Tibial nerve (tissue), 4 donors: ENCODE results near the gene NTSR1.

ENCODE experiments used
- EP300 ChIP-seq, 2 donors: sonication (generic); formaldehyde crosslinking; IDR thresholded peaks; one replicate each; pipeline ENCODE4 v1.6.1; 2017; ENCODE audit warnings: antibody characterized with exemption in 2 of 2, mild to moderate bottlenecking in 1 of 2
- POLR2A ChIP-seq, 2 donors: fragments of 450-650 bp; IDR thresholded peaks; one replicate each; pipeline ENCODE4 v1.6.1; 2017; ENCODE audit warnings: antibody characterized with exemption in 2 of 2, mild to moderate bottlenecking in 2 of 2, moderate library complexity in 2 of 2
- TF ChIP-seq, protein P1 (sequence below), 5 experiments: fragments of 200-600 bp in 3 of 5; fragments of 450-650 bp in 2 of 5; sonication (generic) in 3 of 5; IDR thresholded peaks; one replicate each; pipeline ENCODE4 v1.5.1; 2016 to 2019; ENCODE audit warnings: antibody characterized with exemption in 5 of 5, mild to moderate bottlenecking in 3 of 5, moderate library complexity in 2 of 5

DNA sequence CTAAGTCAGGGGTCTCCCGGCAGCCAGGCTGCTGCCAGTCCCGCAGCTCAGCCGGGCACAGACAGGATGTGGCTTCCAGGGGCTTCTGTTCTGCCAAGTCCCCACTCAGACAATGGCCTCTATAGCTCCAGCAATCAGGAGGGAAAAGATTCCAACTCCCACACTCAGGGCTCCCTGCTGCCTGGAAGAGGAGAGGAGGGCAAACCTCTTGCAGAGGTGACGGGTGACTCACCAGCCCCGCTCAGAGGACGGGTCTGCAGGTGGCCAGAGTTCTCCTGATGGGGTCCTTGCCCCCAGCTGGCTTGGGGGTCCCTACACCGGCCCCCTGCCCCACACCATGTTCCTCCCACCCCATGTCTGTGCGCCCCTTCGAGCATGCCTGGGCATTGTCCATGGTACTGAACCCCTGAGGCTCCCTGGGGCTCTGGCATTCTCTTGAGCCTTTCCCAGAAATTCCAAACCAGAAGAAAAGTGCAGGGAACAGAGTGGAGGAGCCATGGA is 32.6 kb downstream of the NTSR1 start:
- TF ChIP-seq, protein P1, sequence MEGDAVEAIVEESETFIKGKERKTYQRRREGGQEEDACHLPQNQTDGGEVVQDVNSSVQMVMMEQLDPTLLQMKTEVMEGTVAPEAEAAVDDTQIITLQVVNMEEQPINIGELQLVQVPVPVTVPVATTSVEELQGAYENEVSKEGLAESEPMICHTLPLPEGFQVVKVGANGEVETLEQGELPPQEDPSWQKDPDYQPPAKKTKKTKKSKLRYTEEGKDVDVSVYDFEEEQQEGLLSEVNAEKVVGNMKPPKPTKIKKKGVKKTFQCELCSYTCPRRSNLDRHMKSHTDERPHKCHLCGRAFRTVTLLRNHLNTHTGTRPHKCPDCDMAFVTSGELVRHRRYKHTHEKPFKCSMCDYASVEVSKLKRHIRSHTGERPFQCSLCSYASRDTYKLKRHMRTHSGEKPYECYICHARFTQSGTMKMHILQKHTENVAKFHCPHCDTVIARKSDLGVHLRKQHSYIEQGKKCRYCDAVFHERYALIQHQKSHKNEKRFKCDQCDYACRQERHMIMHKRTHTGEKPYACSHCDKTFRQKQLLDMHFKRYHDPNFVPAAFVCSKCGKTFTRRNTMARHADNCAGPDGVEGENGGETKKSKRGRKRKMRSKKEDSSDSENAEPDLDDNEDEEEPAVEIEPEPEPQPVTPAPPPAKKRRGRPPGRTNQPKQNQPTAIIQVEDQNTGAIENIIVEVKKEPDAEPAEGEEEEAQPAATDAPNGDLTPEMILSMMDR (IDR thresholded peaks at IDR 0.05): no peak
- TF ChIP-seq EP300 (IDR thresholded peaks at IDR 0.05) (no peak), POLR2A (IDR thresholded peaks at IDR 0.05) (no peak)
